ENCODE measurements around the gene MYPN.

The MYPN gene

GRCh38 chr10:68251625-68252495 lies 142.6 kb downstream of the MYPN start:
- Histone ChIP-seq H3K9ac (ENCODE audit: low read depth in 1 of 2, low read length in 2 of 2) (no peak overlapping the region), H3K27me3 (ENCODE audit: control insufficient read depth in 2 of 2, insufficient read depth in 2 of 2, low read length in 2 of 2) (no peaks in the 10 kb centered on the region), H3K9me3 (ENCODE audit: control insufficient read depth in 2 of 2, low read length in 2 of 2) (no peaks in the 10 kb centered on the region), H3K4me3 (ENCODE audit: low read length in 2 of 2) (no peak overlapping the region), H3K27ac (ENCODE audit: low read depth in 2 of 2, low read length in 2 of 2) (no peak overlapping the region), H3K36me3 (ENCODE audit: control insufficient read depth in 2 of 2, insufficient read depth in 2 of 2, low read length in 2 of 2) (no peaks in the 10 kb centered on the region), H3K4me1 (ENCODE audit: control insufficient read depth in 2 of 2, insufficient read depth in 2 of 2, low read length in 2 of 2) (no peaks in the 10 kb centered on the region)

- H3K4me1 ChIP-seq (ENCODE audit: control insufficient read depth in 2 of 2, insufficient read depth in 2 of 2, low read length in 2 of 2): no peaks in the 10 kb centered on the region
- no peak overlapping the region for H3K9ac ChIP-seq (ENCODE audit: low read depth in 1 of 2, low read length in 2 of 2)
- no peaks in the 10 kb centered on the region for H3K36me3 ChIP-seq (ENCODE audit: control insufficient read depth in 2 of 2, insufficient read depth in 2 of 2, low read length in 2 of 2)
- no peaks in the 10 kb centered on the region for H3K27me3 ChIP-seq (ENCODE audit: control insufficient read depth in 2 of 2, insufficient read depth in 2 of 2, low read length in 2 of 2)
- no peaks in the 10 kb centered on the region for H3K9me3 ChIP-seq (ENCODE audit: control insufficient read depth in 2 of 2, low read length in 2 of 2)
- H3K4me3 ChIP-seq (ENCODE audit: low read length in 2 of 2): no peak overlapping the region
- no peak overlapping the region for H3K27ac ChIP-seq (ENCODE audit: low read depth in 2 of 2, low read length in 2 of 2)
Measured at GRCh38 chr10:68253346-68253745, 144.1 kb downstream of the MYPN start.

GRCh38 chr10:68261132-68261856 lies 152.0 kb downstream of the MYPN start:
- Histone ChIP-seq H3K36me3 (ENCODE audit: control insufficient read depth in 2 of 2, insufficient read depth in 2 of 2, low read length in 2 of 2) (no peaks in the 10 kb centered on the region), H3K9ac (ENCODE audit: low read depth in 1 of 2, low read length in 2 of 2) (no peak overlapping the region), H3K4me1 (ENCODE audit: control insufficient read depth in 2 of 2, insufficient read depth in 2 of 2, low read length in 2 of 2) (no peaks in the 10 kb centered on the region), H3K4me3 (ENCODE audit: low read length in 2 of 2) (no peak overlapping the region), H3K9me3 (ENCODE audit: control insufficient read depth in 2 of 2, low read length in 2 of 2) (no peaks in the 10 kb centered on the region), H3K27ac (ENCODE audit: low read depth in 2 of 2, low read length in 2 of 2) (no peak overlapping the region), H3K27me3 (ENCODE audit: control insufficient read depth in 2 of 2, insufficient read depth in 2 of 2, low read length in 2 of 2) (no peaks in the 10 kb centered on the region)
